CD4-positive, alpha-beta T cell treated with Interleukin-2 at 100 ng/mL for 4 hours (primary cell): ENCODE measurements around the gene RTN4IP1.

ENCODE experiments used
- DNase-seq: peaks from one replicate; pipeline ENCODE4 v3.0.0-alpha.2; 2020; ENCODE audit warnings: low spot score

Gene RTN4IP1

DNA sequence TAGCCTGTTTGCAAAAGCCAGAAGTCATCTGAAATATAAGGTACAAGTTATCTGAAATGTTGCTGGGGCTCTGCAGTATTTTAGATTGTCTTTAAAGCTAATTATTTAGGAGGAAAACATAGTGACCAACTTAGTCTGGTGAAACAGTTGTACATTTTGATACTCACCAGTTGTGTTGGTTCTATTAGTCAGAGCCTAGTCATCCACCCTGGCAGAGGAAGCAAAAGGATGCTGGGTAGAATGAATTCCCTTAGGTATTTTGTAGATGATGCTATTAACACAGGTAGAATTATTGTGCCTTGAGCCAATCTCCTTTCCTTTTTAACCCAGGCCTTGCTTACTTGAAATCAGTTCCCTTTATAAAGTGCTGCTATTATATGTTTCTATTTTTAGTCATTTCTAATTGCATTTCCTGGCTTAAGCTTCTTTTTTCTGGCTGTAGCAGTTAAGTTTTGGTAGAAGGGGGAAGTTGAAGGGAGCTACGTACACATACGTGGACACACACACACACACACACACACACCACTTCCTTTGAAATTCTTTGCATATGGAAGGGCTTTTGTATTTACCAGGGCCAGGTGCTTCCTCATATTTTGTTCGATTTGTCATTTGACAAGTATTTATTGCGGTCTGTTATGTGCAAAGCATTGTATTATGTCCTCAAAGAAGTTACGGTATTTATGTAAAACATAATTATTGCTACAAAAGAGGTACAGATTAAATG is 82.4 kb downstream of the RTN4IP1 start:
- peak; percentile 53 for DNase-seq

DNA sequence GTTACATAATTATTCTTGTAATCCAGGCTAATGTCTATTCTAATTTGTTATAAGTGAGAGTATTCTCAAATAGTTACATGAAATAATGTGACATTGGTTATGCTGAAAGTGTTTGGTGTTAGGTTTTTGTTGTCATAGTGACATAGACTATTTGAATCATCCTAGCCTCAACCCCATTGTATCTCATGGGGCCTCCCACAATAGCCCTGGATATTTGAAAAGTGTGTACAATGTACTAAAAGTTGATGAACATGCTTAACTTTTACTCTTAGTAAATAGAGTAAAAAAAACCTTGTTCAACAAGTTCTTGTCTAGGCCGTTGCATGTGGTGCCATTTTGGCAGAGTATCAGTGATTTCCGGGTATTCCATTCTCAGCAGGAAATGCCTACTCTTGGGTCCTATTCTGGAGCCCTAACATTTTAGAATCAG is 83.0 kb downstream of the RTN4IP1 start:
- peak; percentile 53 for DNase-seq

DNA sequence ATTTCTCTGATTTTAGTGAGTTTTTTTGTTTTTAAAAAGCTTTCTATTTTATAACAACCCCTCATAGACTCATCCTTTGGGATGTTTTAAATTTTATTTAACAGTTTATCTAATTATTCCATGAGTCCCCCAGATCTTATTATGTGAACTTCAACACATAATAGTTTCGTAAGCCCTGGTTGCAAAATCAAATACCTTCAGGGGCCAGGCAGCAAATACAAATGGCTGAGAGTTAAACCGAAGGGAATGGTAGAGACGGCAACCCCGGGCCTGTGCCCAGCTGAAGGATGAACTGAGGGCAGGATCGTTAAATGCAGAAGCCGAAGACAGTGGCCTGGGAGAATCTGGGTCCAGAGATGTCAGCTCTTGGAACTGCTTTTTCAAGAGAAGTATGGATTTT is 88.4 kb downstream of the RTN4IP1 start:
- DNase-seq, result no peak

DNA sequence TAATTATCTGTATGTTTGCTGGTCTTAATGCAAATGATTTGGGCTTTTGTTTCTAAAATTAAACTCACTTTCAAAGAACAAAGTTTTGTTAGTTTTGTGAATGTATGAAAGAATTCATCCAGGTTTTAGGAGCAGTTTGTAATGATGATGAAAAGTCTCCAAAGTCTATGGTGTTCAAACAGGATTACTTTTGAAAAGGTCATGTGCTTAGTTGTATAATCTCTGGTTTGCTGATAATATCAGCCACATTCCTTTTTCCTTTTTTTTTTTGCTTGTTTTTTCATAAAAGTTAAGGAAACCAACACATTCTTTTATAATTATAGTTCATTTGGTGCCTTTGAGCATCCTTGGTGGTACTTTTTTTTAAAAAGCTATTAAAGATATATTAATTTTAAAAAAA is 88.9 kb downstream of the RTN4IP1 start:
- no peak for DNase-seq

DNA sequence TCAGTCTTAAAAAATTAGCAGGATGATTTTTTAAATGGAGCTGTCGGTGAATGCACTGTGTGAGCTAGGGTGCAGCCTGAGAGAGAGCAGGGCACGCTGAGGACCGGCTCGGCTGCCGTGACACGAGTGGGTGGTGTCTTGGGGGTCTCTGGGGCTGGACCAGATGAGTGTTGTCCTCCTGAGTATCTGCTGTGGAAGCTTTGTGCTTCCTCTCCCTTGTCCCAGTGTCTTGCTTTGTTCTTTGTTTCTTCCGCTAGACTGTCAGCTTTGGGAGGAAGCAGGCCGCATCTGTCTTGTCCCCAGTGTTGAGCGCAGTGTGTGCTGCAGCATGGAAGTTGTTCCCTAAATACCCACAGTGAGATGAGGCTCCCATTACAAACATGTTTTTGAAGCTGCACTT is 89.4 kb downstream of the RTN4IP1 start:
- DNase-seq, result no peak

DNA sequence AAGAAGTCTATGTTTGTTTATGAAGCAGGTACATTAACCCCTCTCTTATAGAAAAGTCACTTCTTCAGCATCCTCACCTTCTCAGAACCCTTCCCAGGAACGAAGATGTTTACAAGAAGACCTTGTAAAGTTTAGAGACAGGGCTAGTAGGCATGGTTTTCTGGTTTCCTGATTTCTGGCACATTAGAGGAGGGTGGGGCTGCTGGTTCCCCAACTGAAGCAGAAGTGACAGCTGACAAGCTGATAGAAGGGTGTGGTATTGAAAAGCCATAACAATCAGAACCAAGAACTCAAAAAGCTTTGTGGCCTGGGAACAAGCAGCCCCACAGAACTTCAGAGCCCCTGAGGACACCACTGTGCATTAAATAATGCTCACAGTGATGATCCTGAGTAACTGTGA is 91.2 kb downstream of the RTN4IP1 start:
- peak; percentile 55 for DNase-seq

DNA sequence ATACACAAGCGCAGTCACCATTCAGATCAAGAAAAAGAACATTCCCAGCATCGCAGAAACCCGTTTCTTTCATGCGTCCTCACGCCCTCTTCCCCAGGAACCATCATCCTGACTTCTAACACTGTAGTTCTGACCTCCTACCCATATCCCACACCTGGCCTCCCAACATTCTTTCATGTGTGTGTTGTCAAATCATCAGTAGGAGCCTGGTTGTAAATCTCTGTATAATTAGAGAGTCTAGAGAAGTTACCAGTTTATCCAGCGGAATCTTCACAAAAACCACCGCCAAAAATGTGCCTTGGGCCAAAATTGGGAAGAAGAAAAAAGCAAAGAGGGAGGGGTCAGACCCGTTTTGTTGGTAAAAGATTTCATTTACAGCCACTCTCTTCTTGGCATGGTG is 91.6 kb downstream of the RTN4IP1 start:
- no peak for DNase-seq

DNA sequence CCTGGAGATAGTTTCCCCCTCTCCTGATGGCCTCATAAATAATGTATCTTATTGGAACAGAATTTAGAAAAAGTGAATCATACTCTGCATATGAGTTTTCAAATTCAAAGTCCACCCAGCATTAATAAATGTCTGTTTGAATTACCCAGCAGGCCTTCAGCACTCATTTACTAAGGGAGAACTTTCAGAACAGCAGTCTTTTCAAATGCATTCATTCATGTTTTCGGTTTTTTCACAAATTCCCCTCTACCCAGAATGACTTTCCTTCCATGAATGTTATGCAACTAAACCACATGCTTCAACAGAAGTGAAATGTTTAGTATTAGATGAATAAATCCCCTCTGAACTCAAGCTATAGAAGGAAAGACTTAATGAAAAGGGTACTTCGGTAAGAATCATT is 92.4 kb downstream of the RTN4IP1 start:
- DNase-seq, result peak; percentile 51

DNA sequence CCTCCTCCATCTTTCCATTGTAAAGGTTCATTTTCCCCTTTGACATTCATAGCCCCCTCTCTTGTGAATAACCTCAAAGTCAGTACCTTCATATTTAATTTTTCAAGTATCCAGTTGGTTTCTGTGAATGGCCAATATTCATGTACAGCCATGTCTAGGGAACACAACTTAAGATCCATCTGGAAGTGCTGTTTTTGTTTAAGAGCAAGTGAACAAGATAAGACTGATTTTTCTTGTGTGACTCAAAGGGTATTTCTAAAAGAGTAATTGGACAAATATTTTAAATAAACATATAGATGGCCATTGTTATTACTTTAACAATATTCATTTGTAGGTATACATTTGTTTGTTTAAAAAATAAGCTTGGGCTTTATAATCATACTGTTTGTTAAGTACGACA is 92.9 kb downstream of the RTN4IP1 start:
- DNase-seq, result no peak

DNA sequence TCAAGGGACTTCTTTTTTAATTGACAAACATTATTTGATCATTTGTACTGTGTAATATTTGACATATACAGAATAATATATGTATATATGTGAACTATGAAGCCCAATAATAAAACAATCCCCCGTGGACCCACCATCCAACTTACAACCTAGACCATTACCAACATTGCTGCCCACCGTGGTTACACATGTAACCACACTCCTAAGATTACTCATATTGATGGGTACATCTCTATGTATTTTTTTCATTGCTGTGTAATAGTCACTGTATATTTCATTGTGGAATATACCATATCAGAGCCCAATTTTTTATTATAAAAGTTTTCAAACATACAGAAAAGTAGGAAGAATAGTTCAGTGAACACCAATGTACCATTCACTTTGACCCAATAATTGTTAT is 94.3 kb downstream of the RTN4IP1 start:
- DNase-seq, result no peak

DNA sequence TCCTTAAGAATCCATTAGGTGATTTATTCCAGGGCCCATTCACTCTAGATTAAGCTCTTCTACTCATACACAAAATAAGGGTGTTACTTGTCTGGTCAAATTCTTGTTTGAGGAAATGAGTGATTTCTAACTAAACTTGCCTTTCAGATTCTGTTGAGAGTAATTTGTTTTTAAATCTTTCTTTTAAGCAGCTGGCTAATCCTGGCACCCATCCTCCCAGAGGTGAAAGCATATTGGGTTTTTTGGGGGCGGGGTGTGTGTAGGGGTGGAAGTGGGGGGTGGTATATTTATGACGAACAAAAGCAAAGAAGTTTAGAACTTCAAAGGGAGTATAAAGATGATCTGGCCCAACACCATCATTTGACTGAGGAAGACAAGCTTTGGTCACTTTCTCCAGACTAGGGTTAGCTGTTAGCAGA is 94.7 kb downstream of the RTN4IP1 start:
- DNase-seq, result peak; percentile 51

DNA sequence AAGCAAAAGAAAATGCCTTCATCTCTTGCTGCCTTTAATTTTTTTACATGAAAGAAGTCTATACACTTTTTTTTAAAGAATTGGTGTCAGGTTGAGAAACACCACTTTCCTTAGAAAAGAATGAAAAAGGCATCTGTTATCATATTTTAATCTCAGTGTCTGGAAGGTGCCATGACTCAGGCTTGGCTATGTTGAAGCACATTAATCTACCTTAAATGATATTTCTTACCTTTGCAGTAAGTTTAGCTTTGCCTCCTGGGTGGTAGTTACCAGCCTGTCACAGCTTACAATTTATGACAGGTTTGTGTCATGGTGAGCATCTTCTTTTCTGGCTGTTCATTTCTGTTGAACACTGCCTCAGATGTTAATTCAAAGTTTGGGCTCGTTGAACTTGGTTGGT is 95.3 kb downstream of the RTN4IP1 start:
- DNase-seq, result no peak

DNA sequence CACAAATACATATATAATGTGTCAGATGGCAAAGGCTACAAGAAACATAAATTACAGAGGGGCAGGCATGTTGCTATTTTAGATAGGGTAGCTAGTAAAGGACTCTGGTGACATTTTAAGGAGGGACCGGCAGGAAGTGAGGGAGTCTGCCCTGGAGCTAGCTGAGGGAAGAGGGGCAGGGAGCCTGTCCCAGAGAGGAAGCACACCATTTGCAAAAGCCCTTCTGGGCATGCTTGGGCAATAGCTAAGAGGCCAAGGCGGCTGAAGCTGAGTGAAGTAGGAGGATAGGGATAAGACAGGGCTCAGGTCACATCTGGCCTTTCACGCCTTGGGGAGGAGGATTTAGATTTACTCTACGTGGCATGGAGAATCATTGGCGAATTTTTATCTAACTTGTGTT is 96.2 kb downstream of the RTN4IP1 start:
- DNase-seq, result no peak

DNA sequence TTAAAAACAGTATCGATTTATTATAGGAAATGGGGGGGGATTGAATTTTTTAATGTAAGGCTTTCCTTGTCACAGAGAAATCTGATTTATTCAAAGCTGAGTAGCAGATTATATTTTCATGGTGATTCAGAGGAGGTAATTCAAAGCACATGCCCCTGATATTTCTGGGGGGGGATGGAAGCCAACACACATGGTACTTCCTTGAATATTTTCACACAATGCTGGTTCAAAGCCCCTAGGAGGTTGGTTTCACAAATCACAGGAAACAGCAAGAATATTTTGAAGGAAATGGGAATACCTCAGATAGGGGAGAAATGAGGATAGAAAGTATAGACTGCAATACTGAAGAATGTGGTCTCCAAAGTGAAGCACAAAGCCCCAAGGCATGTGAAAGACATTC is 98.8 kb downstream of the RTN4IP1 start:
- DNase-seq, result no peak

DNA sequence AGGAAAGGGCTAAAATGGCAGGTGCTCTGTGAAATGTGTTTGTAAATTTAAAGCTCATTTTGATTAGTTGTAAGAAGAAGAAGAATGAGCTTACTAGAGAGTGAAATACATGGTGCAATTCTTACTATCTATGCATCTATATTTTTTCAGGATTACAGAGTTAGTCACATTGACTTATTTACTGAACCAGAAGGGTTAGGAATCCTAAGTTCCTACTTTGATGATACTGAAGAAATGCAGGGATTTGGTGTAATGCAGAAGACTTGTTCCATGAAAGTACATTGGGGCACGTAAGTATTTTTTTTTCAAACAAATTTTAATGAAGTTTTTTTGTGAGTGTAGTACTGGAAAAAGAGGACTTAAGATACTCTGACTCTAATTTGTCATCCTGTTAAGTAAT is 99.3 kb downstream of the RTN4IP1 start:
- DNase-seq, result no peak

DNA sequence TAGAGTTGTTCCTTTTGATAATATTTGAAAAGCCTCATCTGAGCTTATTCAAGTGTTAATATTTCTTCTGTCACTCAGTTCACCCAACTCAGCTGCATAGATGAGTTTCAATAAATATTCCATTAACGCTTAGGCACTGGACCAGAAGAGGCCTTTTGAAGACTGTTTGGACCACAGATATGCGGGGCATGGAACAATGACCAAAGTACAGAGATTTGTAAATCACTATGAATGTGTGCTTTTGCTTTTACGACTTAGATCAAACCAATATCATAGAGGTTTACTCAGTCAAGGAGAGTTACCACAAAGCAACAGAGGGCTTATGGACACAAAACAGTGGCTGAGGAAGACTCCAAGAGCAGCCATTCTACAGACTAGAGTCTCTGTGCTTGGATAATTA is 99.9 kb downstream of the RTN4IP1 start:
- DNase-seq, result no peak

DNA sequence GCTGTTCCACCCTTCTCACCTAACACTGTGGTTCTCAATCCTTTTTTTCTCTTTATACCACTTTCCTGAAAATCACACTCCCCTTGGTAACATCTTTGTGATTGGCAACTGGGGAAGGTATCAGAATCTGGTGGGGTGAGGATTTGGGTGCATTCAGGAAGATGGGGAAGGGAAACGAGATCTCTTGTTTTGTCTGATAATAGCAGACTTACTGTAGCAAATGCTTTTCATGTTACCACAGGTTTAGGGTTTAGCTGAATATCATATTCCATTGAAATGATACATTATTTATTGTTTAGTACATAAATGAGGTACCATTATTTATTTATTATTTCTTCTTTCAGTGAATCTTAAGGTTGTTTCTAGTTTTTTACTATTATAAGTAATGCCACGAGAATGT is 100.8 kb downstream of the RTN4IP1 start:
- no peak for DNase-seq

DNA sequence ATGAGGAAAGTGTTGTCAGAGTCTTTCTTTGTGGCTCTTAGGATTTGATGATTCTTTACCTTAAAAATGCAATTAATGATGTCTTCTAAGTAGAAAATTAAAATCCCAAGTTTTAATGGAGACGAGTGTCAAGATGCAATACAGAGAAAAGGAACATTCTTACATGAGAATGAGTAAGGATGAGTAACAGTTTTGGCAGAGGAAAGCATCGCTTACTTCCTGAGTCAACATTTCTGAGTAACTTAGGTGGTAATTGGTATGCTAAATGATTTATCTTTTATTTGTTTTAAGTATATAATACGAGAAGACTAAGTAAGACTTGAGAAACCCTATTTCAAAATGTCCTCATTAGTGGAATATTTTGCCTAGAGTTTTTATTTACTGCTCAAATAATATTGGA is 101.3 kb downstream of the RTN4IP1 start:
- DNase-seq, result peak; percentile 54

DNA sequence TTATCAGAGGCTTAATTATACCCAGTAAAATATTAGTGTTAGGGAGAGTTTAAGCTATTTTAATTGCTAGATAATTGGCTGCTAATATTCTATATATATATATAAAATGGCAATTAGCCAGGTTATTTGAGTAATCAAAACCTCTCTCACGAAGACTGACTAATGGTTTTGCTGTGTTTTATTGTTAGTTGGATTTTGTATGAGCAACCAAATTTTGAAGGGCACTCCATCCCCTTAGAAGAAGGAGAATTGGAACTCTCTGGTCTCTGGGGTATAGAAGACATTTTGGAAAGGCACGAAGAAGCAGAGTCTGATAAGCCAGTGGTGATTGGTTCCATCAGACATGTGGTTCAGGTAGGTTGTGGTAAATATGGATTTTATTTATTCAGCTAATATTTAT is 102.2 kb downstream of the RTN4IP1 start:
- DNase-seq, result no peak

DNA sequence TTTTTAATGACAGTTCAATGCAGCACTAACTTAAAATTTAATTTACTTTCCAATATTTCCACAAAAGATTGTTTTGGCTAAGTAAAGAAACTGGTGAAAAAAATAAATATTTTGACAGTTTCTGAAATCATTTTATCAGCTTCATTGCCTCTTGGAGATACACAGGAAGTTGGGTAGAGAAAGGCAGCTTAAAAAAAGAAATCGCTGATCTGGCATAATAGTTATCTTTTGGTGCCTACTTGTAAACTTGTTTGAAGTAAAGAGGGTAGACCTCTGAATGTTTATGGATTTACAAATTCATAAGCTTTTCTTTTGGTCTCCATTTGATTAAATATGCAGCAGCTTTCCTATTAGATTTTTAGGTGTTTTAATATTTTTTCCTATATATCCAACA is 103.4 kb downstream of the RTN4IP1 start:
- DNase-seq, result no peak

DNA sequence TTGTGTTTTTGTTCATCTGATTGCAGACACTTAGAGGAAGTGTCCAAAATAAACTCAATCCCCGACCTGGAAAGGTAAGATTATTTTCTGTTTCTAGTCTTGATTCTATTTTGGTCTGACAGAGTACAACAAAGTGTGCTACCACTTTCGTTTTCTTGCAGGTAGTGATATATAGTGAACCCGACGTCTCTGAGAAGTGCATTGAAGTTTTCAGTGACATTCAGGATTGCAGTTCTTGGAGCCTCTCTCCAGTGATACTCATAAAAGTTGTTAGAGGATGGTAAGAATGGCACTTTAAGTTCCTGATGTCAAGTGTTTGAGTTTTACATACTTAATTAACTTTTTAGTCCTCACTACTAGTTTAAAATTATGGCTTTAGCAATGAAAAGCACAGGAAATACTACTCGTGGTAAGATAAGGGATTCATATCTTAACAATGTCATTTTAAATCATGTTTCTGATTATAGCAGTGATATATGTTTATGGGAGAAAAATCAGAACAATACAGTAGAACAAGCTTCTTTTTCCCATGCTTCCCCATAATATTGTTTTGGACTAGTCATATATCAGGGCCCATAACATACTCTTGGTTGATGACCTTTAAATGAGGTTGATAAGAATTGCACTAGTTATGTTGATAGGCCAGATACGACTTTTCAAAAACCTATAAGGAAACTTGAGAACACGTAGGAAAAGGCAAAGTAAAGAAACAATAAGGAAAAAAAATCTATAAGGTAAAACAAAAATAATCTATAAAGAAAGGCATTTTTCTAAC is 104.0 kb downstream of the RTN4IP1 start:
- DNase-seq, result peak; percentile 57

DNA sequence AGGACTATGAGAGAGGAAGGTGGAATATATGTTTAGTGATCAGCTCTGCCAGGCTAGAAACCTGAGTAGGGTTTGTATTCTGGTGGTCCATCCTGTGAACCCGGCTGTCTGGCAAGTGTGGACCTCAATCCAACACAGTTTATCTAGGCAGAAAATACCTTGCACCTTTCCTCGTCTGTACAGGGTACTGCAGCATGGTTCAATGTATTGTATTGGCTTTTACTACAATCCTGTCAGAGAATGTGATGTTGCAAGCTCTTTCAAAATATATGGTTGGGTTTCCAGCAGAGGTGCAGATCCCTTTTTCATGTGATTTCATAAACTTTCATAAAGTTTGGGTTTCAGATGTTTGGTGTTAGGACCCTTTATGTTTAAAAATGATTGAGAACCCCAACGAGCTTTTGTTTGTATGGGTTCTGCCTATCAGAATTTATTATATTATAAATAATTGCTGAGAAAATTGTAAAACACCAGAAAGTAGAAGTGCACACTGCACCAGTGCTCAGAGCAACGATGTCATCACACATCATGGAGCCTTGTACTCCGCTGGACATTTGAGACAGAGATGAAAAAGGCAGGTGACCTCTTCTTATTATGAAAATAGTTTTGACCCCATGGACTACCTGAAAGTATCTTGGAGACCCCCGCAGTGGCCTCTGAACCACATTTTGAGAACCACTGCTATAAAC is 106.6 kb downstream of the RTN4IP1 start:
- DNase-seq, result no peak
